GM12892 (cell line): ENCODE measurements around the gene LAMA2.

Experiments used
- POLR2AphosphoS5 ChIP-seq: IDR thresholded peaks from 2 replicates; pipeline ENCODE4 v1.6.1; 2011; ENCODE audit warnings: low read depth, low read length, control low read depth
- TAF1 ChIP-seq: IDR thresholded peaks from 2 replicates; pipeline ENCODE4 v1.6.1; 2011; ENCODE audit warnings: low read depth, mild to moderate bottlenecking, control low read depth, low read length, borderline replicate concordance

DNA sequence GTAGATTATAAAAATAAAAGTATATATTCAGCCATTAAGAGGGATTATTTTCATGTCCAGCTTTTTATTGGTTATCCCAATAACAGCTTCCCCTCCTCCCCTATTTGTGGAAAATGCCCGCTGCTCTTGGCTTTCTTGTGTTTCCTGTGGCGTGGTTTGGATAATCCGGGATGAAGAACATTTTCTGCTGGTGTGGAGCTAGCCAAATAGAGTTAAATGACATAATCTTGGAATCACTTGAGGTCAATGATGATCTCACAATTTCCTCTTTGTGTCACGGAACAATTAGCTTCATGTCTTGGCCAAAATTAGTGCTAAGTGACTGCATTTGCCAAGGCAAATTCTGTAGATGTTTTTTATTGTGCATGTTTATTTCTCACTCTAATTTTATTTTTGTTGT, 394.0 kb downstream of the LAMA2 start:
- TF ChIP-seq POLR2AphosphoS5 (no peak), TAF1 (no peak)
